H1 (cell line): ENCODE data around the gene ZNF14. TPM values are rescaled to one million over a fixed set of nuclear protein-coding genes. Genes with fewer than 3 reads are reported as not detected.

Experiments used
- ASH2L ChIP-seq: fragments of 200-600, 300-600 bp; sonication (generic); IDR thresholded peaks from one replicate; pipeline ENCODE4 v1.7.1; 2017; ENCODE audit warnings: low read length
- CHD1 ChIP-seq: IDR thresholded peaks from 2 replicates; pipeline ENCODE4 v1.6.1; 2012; ENCODE audit warnings: low read depth, low read length, improper control_type of control experiment
- CTBP2 ChIP-seq: IDR thresholded peaks from 2 replicates; pipeline ENCODE4 v1.7.0; 2011; ENCODE audit warnings: borderline replicate concordance, mild to moderate bottlenecking, moderate library complexity, mixed read lengths, low read length; ENCODE audit not compliant: insufficient read depth, insufficient read length
- GABPA ChIP-seq: IDR thresholded peaks from 2 replicates; pipeline ENCODE4 v1.6.1; 2011; ENCODE audit warnings: mild to moderate bottlenecking, low read length, moderate library complexity, borderline replicate concordance; ENCODE audit not compliant: insufficient read depth
- HDAC2 ChIP-seq, 2 experiments: fragments of 300-600 bp in 1 of 2; sonication (generic) in 1 of 2; IDR thresholded peaks; 2 replicates each; pipeline ENCODE4 v1.6.1; 2011 to 2012; ENCODE audit warnings: low read depth in 2 of 2, low read length in 2 of 2, mild to moderate bottlenecking in 2 of 2, moderate library complexity in 2 of 2, borderline replicate concordance in 1 of 2, inconsistent platforms in 1 of 2
- JUND ChIP-seq: IDR thresholded peaks from 2 replicates; pipeline ENCODE4 v1.6.1; 2011; ENCODE audit warnings: mild to moderate bottlenecking, improper control_type of control experiment, low read length
- KDM4A ChIP-seq: IDR thresholded peaks from one replicate; pipeline ENCODE4 v1.7.1; 2012; ENCODE audit warnings: low read depth, mild to moderate bottlenecking, moderate library complexity, low read length, inconsistent platforms; ENCODE audit not compliant: severe bottlenecking
- KDM5A ChIP-seq: fragments of 200-600 bp; IDR thresholded peaks from 2 replicates; pipeline ENCODE4 v1.7.1; 2012; ENCODE audit warnings: mild to moderate bottlenecking, low read length, inconsistent platforms, mixed read lengths
- MAFK ChIP-seq: IDR thresholded peaks from 2 replicates; pipeline ENCODE4 v1.6.1; 2012; ENCODE audit warnings: low read depth, mild to moderate bottlenecking, improper control_type of control experiment, low read length
- NANOG ChIP-seq: IDR thresholded peaks from 2 replicates; pipeline ENCODE4 v1.6.1; 2011; ENCODE audit warnings: low read length, low read depth, mild to moderate bottlenecking, inconsistent platforms; ENCODE audit not compliant: insufficient read depth, poor library complexity, severe bottlenecking
- POU5F1 ChIP-seq: IDR thresholded peaks from 2 replicates; pipeline ENCODE4 v1.6.1; 2011; ENCODE audit warnings: low read depth, mild to moderate bottlenecking, low read length, moderate library complexity
- RXRA ChIP-seq: IDR thresholded peaks from 2 replicates; pipeline ENCODE4 v1.6.1; 2011; ENCODE audit warnings: low read depth, mild to moderate bottlenecking, low read length, moderate library complexity; ENCODE audit not compliant: insufficient read depth
- SIN3A ChIP-seq, 2 experiments: IDR thresholded peaks in 1 of 2; conservative IDR thresholded peaks in 1 of 2; 2 replicates each; pipeline ENCODE4 v1.6.1; 2011 to 2012; ENCODE audit warnings: low read length in 2 of 2, improper control_type of control experiment in 1 of 2, low read depth in 1 of 2, mild to moderate bottlenecking in 1 of 2
- TBP ChIP-seq: IDR thresholded peaks from 2 replicates; pipeline ENCODE4 v1.6.1; 2011; ENCODE audit warnings: low read depth, low read length, improper control_type of control experiment
- polyA plus RNA-seq, 7 experiments: library from polyadenylated mRNA; depleted of rRNA in 3 of 7; stranded (reverse) in 5 of 7; unstranded in 2 of 7; fragments of >200 nt in 5 of 7; fragments of 200-250 nt in 2 of 7; gene quantifications; 1 replicate in 5 of 7; 2 replicates in 1 of 7; 4 replicates in 1 of 7; pipeline versions ENCODE4 v1.2.1 to v1.2.3, GENCODE V29; 2011 to 2013; ENCODE audit warnings: missing spikeins in 2 of 7, mixed read lengths in 2 of 7
- total RNA-seq: library from RNA; stranded (reverse); fragmentation: NEBNext Ultra II Directional; extraction: Animal tissue kit (Norgen Biotek cat#: 25700); gene quantifications from 2 replicates; pipeline ENCODE4 v1.2.1, GENCODE V29; 2021
- TF ChIP-seq, protein P1 (sequence below): IDR thresholded peaks from 2 replicates; pipeline ENCODE4 v1.6.1; 2012; ENCODE audit warnings: low read length, inconsistent platforms
- TF ChIP-seq, protein P2 (sequence below): IDR thresholded peaks from 2 replicates; pipeline ENCODE4 v1.6.1; 2011; ENCODE audit warnings: low read depth, mild to moderate bottlenecking, low read length; ENCODE audit not compliant: insufficient read depth

Gene ZNF14
- total and polyA plus RNA-seq, 2 of the 8 experiments (the other 6 are each of a cell fraction or from before 2014, with no cell fraction given): 1.00 to 7.4 TPM

DNA sequence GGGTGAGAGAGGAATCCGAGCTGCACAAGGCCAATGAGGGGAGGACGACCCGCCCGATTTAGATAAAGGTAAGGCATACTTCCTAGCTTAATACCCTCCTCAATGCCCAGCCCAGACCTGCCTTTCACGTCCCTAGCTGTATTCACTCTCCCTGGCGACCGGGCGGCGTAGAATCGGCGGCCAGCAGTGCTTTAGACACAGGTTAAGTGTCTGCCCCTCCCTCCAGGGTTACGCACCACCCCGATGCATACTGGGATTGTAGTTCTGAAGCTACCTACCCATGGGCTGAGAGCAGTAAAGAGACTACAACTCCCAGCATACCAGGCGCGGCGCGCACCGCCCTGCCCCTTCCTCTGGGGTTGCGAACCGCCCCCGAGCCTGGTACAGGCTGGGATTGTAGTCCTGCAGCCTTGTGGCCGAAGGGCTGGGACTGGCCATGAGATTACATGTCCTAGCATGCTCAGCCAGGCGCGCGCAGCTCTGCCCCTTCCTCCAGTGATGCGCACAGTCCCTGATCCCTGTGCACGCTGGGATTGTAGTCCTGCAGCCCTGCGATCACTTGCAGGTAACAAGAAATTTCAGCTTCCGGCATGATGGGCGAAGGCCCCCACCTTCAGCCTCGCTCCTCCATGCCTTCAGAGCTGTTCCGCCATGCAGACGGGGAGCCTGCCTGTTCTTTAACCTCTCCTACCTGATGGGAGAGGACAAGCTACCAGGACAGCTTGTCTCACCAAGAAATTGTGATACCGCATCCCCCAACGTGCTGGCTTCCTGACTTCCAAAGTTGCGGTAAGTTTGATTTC, 43.5 kb upstream of the ZNF14 start (continued):
- TF ChIP-seq, protein P1, sequence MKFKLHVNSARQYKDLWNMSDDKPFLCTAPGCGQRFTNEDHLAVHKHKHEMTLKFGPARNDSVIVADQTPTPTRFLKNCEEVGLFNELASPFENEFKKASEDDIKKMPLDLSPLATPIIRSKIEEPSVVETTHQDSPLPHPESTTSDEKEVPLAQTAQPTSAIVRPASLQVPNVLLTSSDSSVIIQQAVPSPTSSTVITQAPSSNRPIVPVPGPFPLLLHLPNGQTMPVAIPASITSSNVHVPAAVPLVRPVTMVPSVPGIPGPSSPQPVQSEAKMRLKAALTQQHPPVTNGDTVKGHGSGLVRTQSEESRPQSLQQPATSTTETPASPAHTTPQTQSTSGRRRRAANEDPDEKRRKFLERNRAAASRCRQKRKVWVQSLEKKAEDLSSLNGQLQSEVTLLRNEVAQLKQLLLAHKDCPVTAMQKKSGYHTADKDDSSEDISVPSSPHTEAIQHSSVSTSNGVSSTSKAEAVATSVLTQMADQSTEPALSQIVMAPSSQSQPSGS: 0 out of 2 replicates have a peak, but pooled peaks have one; percentile 39
- no peak for TF ChIP-seq JUND
- no peak for TF ChIP-seq KDM4A
- TF ChIP-seq, protein P2, sequence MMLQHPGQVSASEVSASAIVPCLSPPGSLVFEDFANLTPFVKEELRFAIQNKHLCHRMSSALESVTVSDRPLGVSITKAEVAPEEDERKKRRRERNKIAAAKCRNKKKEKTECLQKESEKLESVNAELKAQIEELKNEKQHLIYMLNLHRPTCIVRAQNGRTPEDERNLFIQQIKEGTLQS: no peak
- TF ChIP-seq NANOG: no peak
- peak; percentile 53 for TF ChIP-seq TBP
- TF ChIP-seq ASH2L: peak; percentile 72
- TF ChIP-seq HDAC2 (IDR thresholded peaks at IDR 0.05; ENCODE audit: borderline replicate concordance in 1 of 2, low read depth in 2 of 2, low read length in 2 of 2): peak in 1 of 2 experiments; percentile 36; a peak in 1 of 4 replicates
- TF ChIP-seq RXRA: no peak
- no peak for TF ChIP-seq CTBP2
- no peak for TF ChIP-seq KDM5A
- no peak for TF ChIP-seq MAFK
- peak; percentile 24 to 84; a peak in 2 of 4 replicates for TF ChIP-seq SIN3A (conservative IDR thresholded peaks at IDR 0.05 in 1 of 2, IDR thresholded peaks at IDR 0.05 in 1 of 2; ENCODE audit: low read depth in 1 of 2, low read length in 2 of 2)
- TF ChIP-seq CHD1: no peak
- TF ChIP-seq GABPA: no peak
- no peak for TF ChIP-seq POU5F1
